Keratinocyte (primary cell): Measurements from ENCODE around the gene SERPINI1.

Experiments
- EZH2 ChIP-seq: IDR thresholded peaks from one replicate; pipeline ENCODE4 v1.6.1; 2012; ENCODE audit warnings: inconsistent platforms, mild to moderate bottlenecking, low read length, moderate library complexity
- TF ChIP-seq, protein P1 (sequence below), 3 experiments: IDR thresholded peaks in 1 of 3; conservative IDR thresholded peaks in 1 of 3; optimal IDR thresholded peaks in 1 of 3; 2 replicates in 2 of 3; 3 replicates in 1 of 3; pipeline versions ENCODE3 to v1.5.1; 2011; ENCODE audit warnings: low read length in 3 of 3, mild to moderate bottlenecking in 3 of 3, moderate library complexity in 2 of 3, control low read depth in 1 of 3, inconsistent platforms in 1 of 3; ENCODE audit not compliant: insufficient read depth in 2 of 3; ENCODE audit errors: extremely low read depth in 1 of 3

DNA sequence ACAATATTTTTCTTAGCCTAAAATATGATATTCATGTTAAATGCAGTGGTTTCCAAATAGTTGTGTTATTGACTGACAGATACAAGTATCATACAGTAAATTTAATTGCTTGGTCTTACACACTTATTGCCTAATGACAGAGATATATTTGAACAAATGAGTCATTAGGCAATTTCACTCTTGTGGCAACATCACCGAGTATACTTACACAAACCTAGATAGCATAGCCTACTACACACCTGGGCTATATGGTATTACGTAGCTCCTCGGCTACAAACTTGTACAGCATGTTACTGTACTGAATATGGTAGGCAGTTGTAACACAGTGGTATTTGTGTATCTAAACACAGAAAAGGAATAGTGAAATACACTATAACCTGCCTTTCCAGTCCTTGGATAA, 50.3 kb downstream of the SERPINI1 start:
- TF ChIP-seq, protein P1, sequence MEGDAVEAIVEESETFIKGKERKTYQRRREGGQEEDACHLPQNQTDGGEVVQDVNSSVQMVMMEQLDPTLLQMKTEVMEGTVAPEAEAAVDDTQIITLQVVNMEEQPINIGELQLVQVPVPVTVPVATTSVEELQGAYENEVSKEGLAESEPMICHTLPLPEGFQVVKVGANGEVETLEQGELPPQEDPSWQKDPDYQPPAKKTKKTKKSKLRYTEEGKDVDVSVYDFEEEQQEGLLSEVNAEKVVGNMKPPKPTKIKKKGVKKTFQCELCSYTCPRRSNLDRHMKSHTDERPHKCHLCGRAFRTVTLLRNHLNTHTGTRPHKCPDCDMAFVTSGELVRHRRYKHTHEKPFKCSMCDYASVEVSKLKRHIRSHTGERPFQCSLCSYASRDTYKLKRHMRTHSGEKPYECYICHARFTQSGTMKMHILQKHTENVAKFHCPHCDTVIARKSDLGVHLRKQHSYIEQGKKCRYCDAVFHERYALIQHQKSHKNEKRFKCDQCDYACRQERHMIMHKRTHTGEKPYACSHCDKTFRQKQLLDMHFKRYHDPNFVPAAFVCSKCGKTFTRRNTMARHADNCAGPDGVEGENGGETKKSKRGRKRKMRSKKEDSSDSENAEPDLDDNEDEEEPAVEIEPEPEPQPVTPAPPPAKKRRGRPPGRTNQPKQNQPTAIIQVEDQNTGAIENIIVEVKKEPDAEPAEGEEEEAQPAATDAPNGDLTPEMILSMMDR (optimal IDR thresholded peaks at IDR 0.05 in 1 of 3, IDR thresholded peaks at IDR 0.05 in 1 of 3, conservative IDR thresholded peaks at IDR 0.05 in 1 of 3; ENCODE audit: extremely low read depth in 1 of 3, insufficient read depth in 2 of 3, low read length in 3 of 3), result no peak
- TF ChIP-seq EZH2, result no peak
